NT2/D1 (cell line): ENCODE results near the gene PCSK6.

ENCODE experiments used
- YY1 ChIP-seq: IDR thresholded peaks from 2 replicates; pipeline ENCODE4 v1.6.1; 2011; ENCODE audit not compliant: insufficient read length, insufficient read depth
- ZNF274 ChIP-seq: IDR thresholded peaks from 2 replicates; pipeline ENCODE4 v1.6.1; 2011; ENCODE audit warnings: mild to moderate bottlenecking, low read depth, low read length

DNA sequence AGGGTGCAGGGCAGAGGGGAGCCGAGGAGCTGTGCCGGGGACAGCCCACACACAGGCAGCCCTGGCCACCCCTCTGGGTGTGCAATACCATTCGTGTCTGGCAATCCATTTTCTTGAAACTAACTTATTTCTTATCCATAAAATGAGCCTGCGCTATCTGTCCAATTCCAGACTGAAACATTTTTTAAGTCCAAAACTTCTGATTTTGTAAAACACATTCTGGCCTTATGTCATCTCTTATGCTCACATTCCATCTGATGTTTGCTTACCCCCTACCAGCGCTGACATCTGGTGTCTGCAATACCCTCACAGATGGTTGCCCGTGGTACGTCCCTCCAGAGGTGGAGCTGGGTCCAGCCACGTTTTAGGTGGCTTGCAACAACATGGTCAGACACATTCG, 31.8 kb downstream of the PCSK6 start:
- no peak for TF ChIP-seq YY1
- TF ChIP-seq ZNF274, result no peak
